ENCODE data around the gene ATAD3A.
A peak's percentile ranks its signal among the peaks of the same experiment; 100 is the strongest.

Gene ATAD3A

DNA sequence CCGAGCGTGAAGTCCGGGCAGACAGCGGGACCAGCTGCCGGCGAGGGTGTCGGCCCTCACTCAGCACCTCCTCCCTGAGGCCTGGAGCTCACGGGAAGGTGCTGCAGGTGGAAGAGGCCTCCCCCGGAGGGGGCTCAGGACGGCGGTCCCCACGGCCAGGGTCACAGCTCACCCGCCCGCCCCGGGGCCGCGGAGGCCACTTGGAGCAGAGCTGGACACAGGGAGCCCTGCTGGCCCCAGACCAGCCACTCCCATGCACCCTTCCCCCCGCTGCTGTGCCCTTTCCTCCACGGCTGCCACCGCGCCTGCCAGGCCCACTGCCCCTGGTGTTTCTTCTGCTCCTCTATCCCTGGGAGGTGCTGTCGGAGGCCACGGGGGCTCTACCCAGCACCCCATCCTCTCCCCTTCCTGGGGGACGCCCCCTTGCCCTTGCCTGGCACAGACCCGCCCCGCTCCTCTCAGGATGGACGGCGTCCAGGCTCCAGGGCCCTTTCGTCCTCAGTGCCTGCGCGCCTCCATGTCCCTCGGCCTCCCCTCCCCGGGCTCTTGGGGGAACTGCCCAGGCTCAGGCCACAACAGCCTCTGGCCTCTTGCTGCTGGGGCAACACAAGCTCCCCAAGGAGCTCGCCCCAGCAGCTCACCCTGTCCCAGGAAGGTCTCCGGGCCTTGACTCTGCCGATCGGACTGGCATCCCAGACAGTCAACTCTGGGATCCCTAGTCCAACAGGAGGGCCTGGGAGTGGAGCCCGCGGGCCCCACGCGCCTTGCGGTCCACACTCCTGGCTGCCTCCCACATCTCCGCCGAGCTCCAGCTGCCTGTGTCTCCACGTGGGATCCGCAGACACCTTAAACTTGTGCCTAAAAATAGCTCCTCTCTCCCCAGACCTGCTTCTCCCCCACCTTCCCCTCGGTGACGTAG, 24.3 kb downstream of the ATAD3A start:
- TF ChIP-seq NFIC (IDR thresholded peaks at IDR 0.05) (no peak), CREB1 (IDR thresholded peaks at IDR 0.05; ENCODE audit: low read depth) (no peak), TEAD4 (IDR thresholded peaks at IDR 0.05) (no peak)

DNA sequence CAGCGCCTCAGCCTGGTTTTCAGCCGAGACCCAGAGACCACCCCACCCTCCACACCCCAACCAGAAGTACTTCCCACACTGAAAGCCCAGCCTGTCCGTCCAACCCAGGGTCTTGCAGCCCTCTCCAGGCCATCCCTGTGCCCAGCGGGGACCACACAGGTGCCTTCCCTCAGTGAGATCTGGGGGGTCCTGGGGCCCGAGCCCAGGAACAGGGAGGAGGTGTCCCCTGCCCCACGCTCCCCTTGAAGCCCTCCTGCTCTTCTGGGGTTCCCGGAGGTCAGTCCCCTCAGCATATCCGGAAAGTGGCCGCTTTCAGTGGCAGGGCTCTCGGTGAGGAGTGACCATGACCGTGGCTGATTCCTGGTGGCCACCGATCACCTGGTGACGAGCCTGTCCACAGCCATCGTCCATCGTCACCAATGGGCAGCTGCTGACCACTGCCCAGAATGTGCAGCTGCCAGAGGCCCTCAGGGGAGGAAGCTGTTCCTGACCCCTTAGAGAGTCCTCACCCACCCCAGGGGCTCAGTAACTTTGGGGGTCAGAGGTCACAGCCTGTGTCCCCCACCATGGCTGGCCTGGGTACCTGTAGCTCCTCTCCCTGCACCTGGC, 25.1 kb downstream of the ATAD3A start:
- TF ChIP-seq CREB1 (IDR thresholded peaks at IDR 0.05; ENCODE audit: low read depth) (no peak), FOXM1 (IDR thresholded peaks at IDR 0.05; ENCODE audit: borderline replicate concordance, low read depth) (no peak), TCF12 (IDR thresholded peaks at IDR 0.05; ENCODE audit: low read depth) (no peak), NFIC (IDR thresholded peaks at IDR 0.05) (no peak), CEBPB (IDR thresholded peaks at IDR 0.05) (no peak), RAD21 (IDR thresholded peaks at IDR 0.05; ENCODE audit: low read depth) (no peak), TEAD4 (IDR thresholded peaks at IDR 0.05) (no peak), EP300 (IDR thresholded peaks at IDR 0.05; ENCODE audit: borderline replicate concordance) (no peak), TAF1 (IDR thresholded peaks at IDR 0.05; ENCODE audit: low read depth) (no peak)
- TF ChIP-seq, protein P1, sequence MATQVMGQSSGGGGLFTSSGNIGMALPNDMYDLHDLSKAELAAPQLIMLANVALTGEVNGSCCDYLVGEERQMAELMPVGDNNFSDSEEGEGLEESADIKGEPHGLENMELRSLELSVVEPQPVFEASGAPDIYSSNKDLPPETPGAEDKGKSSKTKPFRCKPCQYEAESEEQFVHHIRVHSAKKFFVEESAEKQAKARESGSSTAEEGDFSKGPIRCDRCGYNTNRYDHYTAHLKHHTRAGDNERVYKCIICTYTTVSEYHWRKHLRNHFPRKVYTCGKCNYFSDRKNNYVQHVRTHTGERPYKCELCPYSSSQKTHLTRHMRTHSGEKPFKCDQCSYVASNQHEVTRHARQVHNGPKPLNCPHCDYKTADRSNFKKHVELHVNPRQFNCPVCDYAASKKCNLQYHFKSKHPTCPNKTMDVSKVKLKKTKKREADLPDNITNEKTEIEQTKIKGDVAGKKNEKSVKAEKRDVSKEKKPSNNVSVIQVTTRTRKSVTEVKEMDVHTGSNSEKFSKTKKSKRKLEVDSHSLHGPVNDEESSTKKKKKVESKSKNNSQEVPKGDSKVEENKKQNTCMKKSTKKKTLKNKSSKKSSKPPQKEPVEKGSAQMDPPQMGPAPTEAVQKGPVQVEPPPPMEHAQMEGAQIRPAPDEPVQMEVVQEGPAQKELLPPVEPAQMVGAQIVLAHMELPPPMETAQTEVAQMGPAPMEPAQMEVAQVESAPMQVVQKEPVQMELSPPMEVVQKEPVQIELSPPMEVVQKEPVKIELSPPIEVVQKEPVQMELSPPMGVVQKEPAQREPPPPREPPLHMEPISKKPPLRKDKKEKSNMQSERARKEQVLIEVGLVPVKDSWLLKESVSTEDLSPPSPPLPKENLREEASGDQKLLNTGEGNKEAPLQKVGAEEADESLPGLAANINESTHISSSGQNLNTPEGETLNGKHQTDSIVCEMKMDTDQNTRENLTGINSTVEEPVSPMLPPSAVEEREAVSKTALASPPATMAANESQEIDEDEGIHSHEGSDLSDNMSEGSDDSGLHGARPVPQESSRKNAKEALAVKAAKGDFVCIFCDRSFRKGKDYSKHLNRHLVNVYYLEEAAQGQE (IDR thresholded peaks at IDR 0.05; ENCODE audit: low read depth), result no peak
- TF ChIP-seq, protein P2, sequence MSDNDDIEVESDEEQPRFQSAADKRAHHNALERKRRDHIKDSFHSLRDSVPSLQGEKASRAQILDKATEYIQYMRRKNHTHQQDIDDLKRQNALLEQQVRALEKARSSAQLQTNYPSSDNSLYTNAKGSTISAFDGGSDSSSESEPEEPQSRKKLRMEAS (IDR thresholded peaks at IDR 0.05), result no peak

DNA sequence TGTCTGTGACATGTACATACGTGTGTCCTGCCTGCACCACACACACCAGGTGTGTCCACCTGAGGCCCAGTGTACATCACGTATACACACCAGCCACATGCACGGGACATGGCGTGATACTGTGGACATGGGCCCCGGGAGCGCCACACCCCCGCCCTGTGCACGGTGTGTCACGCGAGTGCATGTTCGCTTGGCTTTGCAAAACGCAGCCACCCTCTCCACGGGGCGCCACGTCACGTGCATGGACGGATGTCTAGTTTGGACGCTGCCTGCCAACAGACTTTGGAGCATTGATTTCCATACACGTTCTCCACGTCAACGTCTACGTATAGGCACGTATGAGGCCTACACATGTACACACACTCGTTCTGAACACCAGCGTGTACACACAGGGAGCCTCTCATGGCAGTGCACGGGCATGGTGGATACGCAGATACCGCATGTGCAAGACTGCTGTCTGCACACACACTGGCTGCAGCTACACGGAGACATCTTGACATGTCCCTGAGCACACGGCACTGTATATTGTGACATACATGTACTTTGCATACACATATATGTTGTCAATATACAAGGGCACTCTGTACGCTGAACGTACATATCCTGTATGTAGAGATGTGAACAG, 25.8 kb downstream of the ATAD3A start:
- TF ChIP-seq EGR1 (IDR thresholded peaks at IDR 0.05) (no peak), RAD21 (IDR thresholded peaks at IDR 0.05; ENCODE audit: low read depth) (no peak), CREB1 (IDR thresholded peaks at IDR 0.05; ENCODE audit: low read depth) (no peak), TCF12 (IDR thresholded peaks at IDR 0.05; ENCODE audit: low read depth) (no peak), ZBTB7A (IDR thresholded peaks at IDR 0.05; ENCODE audit: low read depth) (no peak), YY1 (IDR thresholded peaks at IDR 0.05; ENCODE audit: low read depth) (no peak)
- TF ChIP-seq, protein P1 (IDR thresholded peaks at IDR 0.05; ENCODE audit: low read depth), result no peak

DNA sequence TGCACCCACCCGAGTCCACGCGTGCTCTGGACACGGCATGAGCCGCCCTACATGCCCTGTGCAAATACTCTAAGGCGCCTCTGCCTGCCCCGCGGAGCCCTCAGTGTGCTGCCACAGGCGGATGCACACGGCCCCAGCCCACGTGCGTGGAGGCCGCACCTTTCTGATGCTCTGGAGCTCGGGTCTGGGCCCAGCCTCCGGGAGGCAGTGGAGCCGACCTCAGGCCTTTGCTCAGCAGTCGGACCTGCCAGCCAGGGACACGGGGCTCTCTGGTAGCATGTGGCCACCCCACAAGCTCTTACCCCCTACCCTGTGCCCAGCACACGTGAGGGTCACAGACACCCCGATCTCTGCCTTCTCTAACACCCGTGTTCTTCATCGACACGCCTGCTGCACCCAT, 26.4 kb downstream of the ATAD3A start:
- TF ChIP-seq EGR1 (IDR thresholded peaks at IDR 0.05) (no peak), EP300 (IDR thresholded peaks at IDR 0.05; ENCODE audit: borderline replicate concordance) (no peak), TCF12 (IDR thresholded peaks at IDR 0.05; ENCODE audit: low read depth) (no peak), NFIC (IDR thresholded peaks at IDR 0.05) (no peak), YY1 (IDR thresholded peaks at IDR 0.05; ENCODE audit: low read depth) (no peak), CREB1 (IDR thresholded peaks at IDR 0.05; ENCODE audit: low read depth) (no peak), ZBTB7A (IDR thresholded peaks at IDR 0.05; ENCODE audit: low read depth) (no peak), TEAD4 (IDR thresholded peaks at IDR 0.05) (no peak)
- TF ChIP-seq, protein P2 (IDR thresholded peaks at IDR 0.05), result no peak
- TF ChIP-seq, protein P1 (IDR thresholded peaks at IDR 0.05; ENCODE audit: low read depth), result no peak

DNA sequence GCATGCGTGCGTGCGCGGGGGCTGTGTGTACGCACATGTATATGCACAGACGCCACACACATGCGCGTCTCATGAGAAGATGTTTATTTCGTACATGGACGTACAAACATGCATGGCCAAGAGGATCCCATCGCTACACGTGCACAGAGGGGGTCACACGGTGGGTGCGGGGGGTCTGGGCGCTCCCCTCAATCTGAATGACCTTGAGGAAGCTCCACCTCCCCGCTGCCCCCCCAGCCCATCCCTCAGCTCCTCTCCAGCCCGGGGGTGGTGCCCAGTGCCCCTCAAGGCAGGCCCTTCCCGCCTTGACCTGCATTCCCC, 27.0 kb downstream of the ATAD3A start:
- peak; percentile 32; the same call in 1 of the 2 replicates for TF ChIP-seq ZBTB7A (IDR thresholded peaks at IDR 0.05; ENCODE audit: low read depth)
- TF ChIP-seq, protein P3, sequence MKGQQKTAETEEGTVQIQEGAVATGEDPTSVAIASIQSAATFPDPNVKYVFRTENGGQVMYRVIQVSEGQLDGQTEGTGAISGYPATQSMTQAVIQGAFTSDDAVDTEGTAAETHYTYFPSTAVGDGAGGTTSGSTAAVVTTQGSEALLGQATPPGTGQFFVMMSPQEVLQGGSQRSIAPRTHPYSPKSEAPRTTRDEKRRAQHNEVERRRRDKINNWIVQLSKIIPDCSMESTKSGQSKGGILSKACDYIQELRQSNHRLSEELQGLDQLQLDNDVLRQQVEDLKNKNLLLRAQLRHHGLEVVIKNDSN (IDR thresholded peaks at IDR 0.05), result no peak
